ENCODE results near the gene UMPS.
"Not testable (repeated sequence)": the region's sequence is repeated elsewhere in the genome, so short reads cannot be mapped to it uniquely, and the experiment has no call there.

Gene UMPS

DNA sequence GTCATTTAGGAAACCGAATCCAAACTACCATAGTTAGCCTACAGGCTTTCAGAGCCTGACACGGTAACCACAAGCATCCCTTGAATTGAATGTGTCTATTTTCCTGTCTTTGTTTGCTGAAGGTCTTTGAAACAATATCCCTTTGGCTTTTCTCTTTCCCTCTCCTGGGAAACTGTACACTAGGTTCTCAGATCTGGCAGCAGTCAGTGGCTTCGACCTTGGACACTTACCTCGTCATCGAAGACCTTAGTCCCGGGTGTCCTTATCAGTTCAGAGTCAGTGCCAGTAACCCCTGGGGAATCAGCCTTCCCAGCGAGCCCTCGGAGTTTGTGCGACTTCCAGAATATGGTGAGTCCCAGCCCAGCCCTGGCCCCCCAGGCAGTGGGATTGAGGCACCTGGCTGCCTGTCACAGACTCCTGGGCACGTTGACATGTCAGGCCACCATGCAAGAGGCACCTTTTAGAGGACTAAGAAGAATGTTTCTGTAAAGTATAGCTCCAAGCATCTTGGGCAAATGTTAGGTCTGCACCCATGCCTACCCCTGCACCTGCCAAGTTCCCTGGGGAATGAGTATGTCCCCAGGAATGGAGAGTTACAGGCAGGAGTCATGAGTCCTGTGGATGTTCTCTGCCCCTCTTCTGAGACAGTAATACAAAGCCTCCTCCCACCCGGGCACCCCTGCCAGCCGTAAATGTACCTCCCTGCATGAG, 30.4 kb upstream of the UMPS start:
- no peaks in the 10 kb centered on the region for H3K4me1 ChIP-seq (ENCODE audit: control insufficient read depth in 1 of 2, insufficient read depth in 1 of 2, low read depth in 1 of 2, low read length in 1 of 2)
- no peaks in the 10 kb centered on the region for H3K36me3 ChIP-seq
- H3K27ac ChIP-seq, result no peak overlapping the region
- no peaks in the 10 kb centered on the region for H3K9me3 ChIP-seq
- H3K4me3 ChIP-seq (ENCODE audit: low read depth in 1 of 2, low read length in 1 of 2), result no peak overlapping the region
- H3K27me3 ChIP-seq, result peaks cover 34% of the 10 kb centered on the region
- TF ChIP-seq, protein P1, sequence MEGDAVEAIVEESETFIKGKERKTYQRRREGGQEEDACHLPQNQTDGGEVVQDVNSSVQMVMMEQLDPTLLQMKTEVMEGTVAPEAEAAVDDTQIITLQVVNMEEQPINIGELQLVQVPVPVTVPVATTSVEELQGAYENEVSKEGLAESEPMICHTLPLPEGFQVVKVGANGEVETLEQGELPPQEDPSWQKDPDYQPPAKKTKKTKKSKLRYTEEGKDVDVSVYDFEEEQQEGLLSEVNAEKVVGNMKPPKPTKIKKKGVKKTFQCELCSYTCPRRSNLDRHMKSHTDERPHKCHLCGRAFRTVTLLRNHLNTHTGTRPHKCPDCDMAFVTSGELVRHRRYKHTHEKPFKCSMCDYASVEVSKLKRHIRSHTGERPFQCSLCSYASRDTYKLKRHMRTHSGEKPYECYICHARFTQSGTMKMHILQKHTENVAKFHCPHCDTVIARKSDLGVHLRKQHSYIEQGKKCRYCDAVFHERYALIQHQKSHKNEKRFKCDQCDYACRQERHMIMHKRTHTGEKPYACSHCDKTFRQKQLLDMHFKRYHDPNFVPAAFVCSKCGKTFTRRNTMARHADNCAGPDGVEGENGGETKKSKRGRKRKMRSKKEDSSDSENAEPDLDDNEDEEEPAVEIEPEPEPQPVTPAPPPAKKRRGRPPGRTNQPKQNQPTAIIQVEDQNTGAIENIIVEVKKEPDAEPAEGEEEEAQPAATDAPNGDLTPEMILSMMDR (IDR thresholded peaks at IDR 0.05), result no peak

DNA sequence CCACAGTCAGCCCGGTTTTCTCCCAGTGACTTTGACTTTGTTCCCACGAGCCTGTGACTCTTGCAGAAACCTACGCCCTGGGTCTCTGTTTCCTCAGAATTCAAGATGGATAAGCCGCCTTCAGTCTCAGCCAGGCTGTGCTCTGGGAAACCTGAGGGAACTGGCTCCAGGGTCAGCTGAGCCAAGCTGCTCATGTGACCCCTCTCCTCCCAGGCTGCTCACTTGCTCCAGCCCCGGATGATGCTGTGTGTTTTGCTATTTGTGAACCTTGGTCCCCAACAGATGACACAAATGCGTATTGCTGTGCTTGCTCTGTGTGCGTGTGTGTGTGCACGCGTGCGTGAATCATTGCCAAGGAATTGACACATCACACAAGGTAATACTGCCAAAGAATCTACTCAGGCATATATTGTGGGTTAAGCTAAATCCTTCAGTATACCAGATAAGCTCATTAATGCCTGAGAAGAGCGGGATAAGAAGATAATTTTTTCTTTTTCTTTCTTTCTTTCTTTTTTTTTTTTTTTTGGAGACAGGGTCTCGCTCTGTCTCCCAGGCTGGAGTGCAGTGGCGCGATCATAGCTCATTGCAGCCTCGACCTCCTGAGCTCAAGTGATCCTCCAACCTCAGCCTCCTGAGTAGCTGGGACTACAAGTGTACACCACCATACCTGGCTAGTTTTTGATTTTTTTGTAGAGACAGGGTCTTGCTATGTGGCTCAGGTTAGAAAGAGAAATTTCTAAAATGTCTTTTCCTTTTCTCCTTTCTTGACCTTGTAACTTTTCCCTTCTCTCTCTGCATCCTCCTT, 29.2 kb upstream of the UMPS start:
- Histone ChIP-seq H3K4me3 (ENCODE audit: low read depth in 1 of 2, low read length in 1 of 2) (no peak overlapping the region), H3K27ac (no peak overlapping the region)
- TF ChIP-seq, protein P1 (IDR thresholded peaks at IDR 0.05), result no peak

DNA sequence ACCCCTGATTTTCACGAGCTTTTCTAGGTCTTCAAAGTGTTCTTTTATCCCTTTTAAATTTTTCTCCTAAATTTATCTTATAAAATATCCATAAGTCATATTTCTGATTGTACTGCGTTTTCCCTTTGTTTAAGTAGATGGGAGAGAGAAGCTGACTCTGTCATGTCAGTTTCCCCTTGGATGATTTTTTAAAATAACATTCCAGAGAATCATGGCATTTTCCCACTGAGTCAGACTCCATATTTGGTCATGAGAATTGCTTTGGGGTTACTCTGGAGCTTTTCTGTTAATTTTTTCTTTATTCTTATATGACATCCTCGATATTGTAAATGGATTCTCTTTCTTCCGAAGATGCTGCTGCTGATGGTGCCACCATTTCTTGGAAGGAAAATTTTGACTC, 28.6 kb upstream of the UMPS start:
- H3K36me3 ChIP-seq, result no peaks in the 10 kb centered on the region
- TF ChIP-seq, protein P1 (IDR thresholded peaks at IDR 0.05), result no peak
- no peaks in the 10 kb centered on the region for H3K4me1 ChIP-seq (ENCODE audit: control insufficient read depth in 1 of 2, insufficient read depth in 1 of 2, low read depth in 1 of 2, low read length in 1 of 2)
- no peak overlapping the region for H3K27ac ChIP-seq
- H3K4me3 ChIP-seq (ENCODE audit: low read depth in 1 of 2, low read length in 1 of 2), result no peak overlapping the region
- peaks cover 41% of the 10 kb centered on the region for H3K27me3 ChIP-seq
- no peaks in the 10 kb centered on the region for H3K9me3 ChIP-seq

More for the DNA sequence above, 29.2 kb upstream of the UMPS start:
- Histone ChIP-seq H3K4me1 (ENCODE audit: control insufficient read depth in 1 of 2, insufficient read depth in 1 of 2, low read depth in 1 of 2, low read length in 1 of 2) (no peaks in the 10 kb centered on the region), H3K27me3 (peaks cover 35% of the 10 kb centered on the region), H3K36me3 (no peaks in the 10 kb centered on the region), H3K9me3 (no peaks in the 10 kb centered on the region)

DNA sequence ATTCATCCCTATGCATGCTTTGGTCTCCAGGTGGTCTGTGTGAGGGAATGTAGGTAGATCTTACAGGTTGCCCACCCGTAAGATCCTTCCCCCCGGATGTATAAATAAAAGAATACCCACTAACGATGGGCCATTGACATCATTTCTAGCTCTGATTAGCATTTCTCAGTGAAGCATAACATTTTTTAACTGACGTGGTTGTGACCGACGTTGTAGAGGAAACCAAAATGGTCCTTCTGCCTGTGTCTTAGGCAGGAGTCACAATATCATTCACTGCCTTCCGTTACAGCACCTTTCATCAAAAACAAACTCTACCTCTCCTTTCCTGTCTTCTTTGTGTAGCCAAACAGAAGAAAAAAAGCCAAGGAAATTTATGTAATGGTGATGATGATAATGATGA, 27.3 kb upstream of the UMPS start:
- TF ChIP-seq, protein P1 (IDR thresholded peaks at IDR 0.05), result no peak
- H3K27ac ChIP-seq, result no peak overlapping the region
- no peaks in the 10 kb centered on the region for H3K9me3 ChIP-seq
- H3K4me1 ChIP-seq (ENCODE audit: control insufficient read depth in 1 of 2, insufficient read depth in 1 of 2, low read depth in 1 of 2, low read length in 1 of 2), result no peaks in the 10 kb centered on the region
- peaks cover 48% of the 10 kb centered on the region for H3K27me3 ChIP-seq
- H3K36me3 ChIP-seq, result no peaks in the 10 kb centered on the region
- no peak overlapping the region for H3K4me3 ChIP-seq (ENCODE audit: low read depth in 1 of 2, low read length in 1 of 2)

DNA sequence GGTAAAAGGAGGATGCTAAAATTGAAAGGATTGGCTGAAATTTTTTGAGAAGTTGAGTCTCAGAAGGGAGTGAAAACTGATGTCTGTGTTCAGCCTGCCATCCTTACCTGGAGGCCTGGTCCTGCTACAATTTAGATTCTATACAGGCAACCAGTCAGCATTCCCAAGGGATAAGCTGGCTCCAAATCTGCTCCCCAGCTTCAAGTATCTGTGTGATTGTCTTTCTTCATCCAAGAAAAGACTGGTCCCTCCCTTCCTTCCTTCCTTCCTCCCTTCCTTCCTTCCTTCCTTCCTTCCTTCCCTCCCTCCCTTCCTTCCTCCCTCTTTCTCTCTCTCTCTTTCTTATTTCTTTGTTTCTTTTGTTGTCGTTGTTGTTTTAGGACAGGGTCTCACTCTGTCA, 24.7 kb upstream of the UMPS start:
- Histone ChIP-seq H3K4me1 (ENCODE audit: control insufficient read depth in 1 of 2, insufficient read depth in 1 of 2, low read depth in 1 of 2, low read length in 1 of 2) (no peaks in the 10 kb centered on the region), H3K4me3 (ENCODE audit: low read depth in 1 of 2, low read length in 1 of 2) (no peak overlapping the region), H3K27me3 (peaks cover 64% of the 10 kb centered on the region)

DNA sequence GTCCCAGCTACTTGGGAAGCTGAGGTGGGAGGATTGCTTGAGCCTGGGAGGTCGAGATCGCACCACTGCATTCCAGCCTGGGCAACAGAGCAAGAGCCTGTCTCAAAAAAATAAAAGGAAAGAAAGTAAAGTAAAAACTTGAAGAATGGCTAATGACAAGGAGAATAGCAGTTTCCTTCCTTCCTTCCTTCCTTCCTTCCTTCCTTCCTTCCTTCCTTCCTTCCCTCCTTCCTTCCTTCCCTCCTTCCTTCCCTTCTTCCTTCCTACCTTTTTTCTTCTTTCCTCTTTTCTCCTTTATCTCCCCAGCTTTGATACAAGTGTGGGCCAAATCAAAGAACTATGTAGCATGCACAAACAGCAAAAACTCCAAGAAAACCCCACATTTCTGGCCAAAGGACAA, 23.0 kb upstream of the UMPS start:
- not testable (repeated sequence) for H3K4me3 ChIP-seq (ENCODE audit: low read depth in 1 of 2, low read length in 1 of 2); H3K27ac ChIP-seq; H3K9me3 ChIP-seq; H3K36me3 ChIP-seq; H3K4me1 ChIP-seq (ENCODE audit: control insufficient read depth in 1 of 2, insufficient read depth in 1 of 2, low read depth in 1 of 2, low read length in 1 of 2)
- peaks cover 70% of the 10 kb centered on the region for H3K27me3 ChIP-seq

More for the DNA sequence above, 24.7 kb upstream of the UMPS start:
- Histone ChIP-seq H3K27ac (no peak overlapping the region), H3K9me3 (no peaks in the 10 kb centered on the region), H3K36me3 (no peaks in the 10 kb centered on the region)
- TF ChIP-seq, protein P1 (IDR thresholded peaks at IDR 0.05), result no peak
